GM19463 (cell line): ENCODE data around the gene HOXB13.
"Not testable (repeated sequence)": the region's sequence is repeated elsewhere in the genome, so short reads cannot be mapped to it uniquely, and the experiment has no call there.

Source experiments
- ATAC-seq: cut with Tn5 transposase; IDR thresholded peaks from one replicate; pipeline ENCODE4 v1.9.1; 2021; ENCODE audit warnings: mild to moderate bottlenecking, moderate library complexity; ENCODE audit not compliant: unreplicated experiment

The HOXB13 gene

GRCh38 chr17:48726916-48727286 lies 1.6 kb downstream of the HOXB13 start:
- ATAC-seq, result no peak

DNA sequence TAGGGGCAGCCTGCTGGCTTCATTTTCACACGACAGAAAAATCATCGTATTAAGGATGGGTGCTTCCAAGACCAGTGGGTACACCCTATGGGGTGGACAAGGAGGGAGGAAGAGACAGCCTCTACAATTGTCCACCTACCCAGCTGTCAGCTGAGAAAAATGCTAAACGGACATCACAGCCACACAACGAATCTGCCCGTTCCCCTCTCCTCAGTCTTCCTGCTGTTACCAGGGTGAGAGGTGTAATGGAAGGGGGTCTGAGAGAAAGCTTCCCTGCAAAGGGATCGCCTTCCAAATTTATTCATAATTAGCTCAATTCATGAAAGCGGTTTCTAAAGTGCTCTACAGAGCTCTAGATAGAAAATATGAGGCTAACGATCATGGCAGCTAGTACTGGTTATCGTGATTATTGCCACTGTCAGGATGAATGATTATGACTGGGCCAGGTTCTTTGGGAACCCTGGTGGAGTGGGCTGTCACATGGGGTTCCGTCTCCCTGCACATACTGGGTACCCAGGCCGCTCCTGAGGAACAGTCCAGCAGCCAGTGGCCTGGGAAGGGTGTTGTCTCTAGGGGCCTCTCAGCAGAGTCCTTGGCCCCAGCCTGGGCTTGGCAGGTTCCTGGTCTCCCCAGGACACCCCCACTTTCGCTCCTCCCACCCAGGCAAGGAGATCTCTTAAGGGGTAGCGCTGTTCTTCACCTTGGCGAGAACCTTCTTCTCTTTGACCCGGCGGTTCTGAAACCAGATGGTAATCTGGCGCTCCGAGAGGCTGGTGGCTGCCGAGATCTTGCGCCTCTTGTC lies 2.2 kb downstream of the HOXB13 start:
- ATAC-seq, result no peak

- ATAC-seq, result no peak
Measured at GRCh38 chr17:48725288-48726064, 3.1 kb downstream of the HOXB13 start.

GRCh38 chr17:48725004-48725287 lies 3.6 kb downstream of the HOXB13 start:
- no peak for ATAC-seq

DNA sequence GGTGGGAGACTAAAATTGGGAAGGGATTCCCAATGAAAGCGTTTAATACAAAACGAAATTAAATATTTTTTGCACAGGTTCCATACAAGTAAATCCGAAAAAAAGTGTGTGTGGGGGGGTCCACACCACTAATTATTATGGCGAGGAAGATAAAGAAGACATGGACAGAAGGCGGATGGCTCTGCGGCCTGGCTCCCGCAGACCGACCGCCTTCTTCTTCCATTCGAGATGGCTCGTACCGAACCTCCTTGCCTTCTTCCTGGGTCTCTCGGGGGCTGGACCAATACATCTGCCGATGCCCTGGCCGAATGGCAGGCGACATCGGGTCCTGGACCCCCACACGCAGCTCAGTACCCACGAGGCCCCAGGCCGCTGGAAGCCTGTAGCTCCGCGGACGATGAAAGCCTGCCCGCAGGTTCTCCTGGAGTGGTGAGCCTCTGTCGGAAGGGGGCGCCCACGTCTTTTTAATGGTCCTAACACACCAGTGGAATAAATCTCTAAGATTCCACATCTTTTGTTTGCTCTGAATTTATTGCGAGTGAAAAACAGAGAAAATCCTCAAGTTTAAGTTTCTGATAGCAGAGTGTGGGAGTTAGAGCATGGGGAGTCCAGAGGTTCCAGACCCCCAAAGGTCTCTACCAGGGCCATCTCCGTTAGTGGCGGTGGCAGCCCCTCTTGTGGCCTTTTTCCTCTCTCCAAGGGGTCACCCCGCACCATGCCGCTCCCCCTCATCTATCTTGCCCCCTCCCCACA lies 4.1 kb downstream of the HOXB13 start:
- no peak for ATAC-seq

GRCh38 chr17:48723423-48724250 lies 4.9 kb downstream of the HOXB13 start:
- ATAC-seq, result no peak

DNA sequence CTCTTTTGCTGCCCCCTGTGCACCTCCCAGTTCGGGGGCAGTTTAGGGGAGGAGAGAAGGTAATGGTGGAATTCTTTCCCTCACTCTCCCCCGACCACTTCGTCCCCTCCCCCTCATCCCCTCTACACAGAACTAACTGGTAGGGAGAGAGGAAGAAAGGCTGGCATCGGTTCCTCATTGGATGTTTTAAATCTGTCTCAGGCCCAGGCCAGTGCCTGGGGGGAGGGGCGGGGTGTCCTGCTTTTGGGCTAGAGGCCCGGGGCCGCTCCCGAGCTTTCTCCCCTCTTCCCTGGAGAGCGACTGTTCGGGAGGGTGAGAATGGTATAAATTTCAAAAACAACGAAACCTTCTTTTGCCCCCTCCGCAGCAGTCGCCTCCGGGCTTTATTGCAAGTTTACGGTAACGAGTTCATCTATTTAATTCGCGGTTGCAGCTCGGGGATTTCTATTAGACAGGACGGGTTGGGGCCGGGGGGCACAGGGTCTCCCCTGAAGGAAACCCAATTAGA lies 5.6 kb downstream of the HOXB13 start, which contains the start of gene PRAC2:
Gene PRAC2 (plus strand): TSS at position 271 of the 508 bp plus-strand sequence. CDS start 1,226 bp downstream, outside the sequence.
- no peak for ATAC-seq

DNA sequence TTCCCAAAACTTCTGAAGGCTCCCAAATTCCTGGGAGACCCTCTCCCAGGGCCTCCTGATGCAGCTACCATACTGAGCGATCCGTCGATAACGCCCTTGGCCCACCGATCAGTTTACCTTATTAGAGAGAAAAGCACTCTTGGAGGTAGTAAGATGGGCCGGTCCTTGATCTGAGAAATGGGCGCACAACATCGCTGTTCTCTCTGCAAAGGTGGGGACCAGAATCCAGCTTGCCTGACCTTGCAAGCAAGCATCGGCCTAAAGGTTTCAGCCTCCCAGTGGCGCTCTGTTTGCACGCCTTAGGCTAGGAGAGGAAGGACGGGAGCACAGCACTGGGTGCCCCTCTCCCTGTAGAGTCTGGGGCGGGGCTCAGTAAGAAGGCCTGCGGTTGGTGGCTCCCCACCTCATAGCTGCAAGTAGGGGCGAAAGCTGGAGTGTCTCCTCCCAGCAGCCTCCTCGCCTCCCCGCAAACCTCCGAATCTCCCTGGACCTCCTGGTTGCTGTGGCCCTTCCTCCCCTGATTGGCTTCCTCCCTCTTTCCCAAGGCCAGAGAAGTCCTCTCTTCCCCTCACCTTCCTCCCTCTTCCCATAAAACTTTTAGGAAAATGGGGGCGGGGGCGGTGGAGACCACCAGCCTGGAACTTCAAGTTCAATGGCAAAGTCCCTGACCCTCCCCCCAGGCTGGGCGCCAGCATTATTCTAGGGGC lies 6.2 kb downstream of the HOXB13 start, which contains the start of gene PRAC1:
Gene PRAC1 (minus strand): TSS at position 318 of the 707 bp plus-strand sequence. CDS start 126 bp downstream, at position 192.
- no peak for ATAC-seq

GRCh38 chr17:48721009-48721402 lies 7.5 kb downstream of the HOXB13 start:
- no peak for ATAC-seq

GRCh38 chr17:48720266-48721008 lies 8.1 kb downstream of the HOXB13 start:
- no peak for ATAC-seq

DNA sequence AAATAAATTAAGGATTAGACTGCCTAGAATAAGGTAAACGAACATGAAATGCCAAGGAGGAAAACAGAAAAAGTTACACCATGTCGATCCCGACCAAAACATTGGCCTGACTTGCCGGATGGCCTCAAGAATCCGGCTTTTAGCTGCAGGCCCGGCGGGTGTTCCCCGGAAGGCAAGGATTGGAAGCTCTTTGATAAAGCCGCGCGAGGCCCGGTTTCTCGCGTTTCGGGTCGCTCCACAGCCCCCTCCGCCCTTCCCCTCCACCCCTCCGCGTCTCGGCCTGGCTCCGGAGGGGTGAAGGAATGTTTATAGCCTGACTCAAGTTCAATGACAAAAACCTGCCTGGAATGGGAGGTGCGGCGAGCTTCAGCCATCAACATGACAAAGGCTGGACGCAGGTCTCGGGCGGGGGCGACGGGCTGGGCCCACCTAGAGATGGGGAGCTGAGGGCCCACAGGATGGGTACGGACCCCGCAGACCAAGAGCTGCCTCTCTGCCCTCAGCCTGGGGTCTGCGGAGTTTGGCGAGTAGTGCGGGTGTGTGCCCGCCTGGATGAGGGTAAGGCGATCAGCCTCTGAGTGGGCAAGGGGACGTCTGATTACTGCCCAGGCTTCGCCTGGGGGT lies 8.8 kb downstream of the HOXB13 start:
- no peak for ATAC-seq

DNA sequence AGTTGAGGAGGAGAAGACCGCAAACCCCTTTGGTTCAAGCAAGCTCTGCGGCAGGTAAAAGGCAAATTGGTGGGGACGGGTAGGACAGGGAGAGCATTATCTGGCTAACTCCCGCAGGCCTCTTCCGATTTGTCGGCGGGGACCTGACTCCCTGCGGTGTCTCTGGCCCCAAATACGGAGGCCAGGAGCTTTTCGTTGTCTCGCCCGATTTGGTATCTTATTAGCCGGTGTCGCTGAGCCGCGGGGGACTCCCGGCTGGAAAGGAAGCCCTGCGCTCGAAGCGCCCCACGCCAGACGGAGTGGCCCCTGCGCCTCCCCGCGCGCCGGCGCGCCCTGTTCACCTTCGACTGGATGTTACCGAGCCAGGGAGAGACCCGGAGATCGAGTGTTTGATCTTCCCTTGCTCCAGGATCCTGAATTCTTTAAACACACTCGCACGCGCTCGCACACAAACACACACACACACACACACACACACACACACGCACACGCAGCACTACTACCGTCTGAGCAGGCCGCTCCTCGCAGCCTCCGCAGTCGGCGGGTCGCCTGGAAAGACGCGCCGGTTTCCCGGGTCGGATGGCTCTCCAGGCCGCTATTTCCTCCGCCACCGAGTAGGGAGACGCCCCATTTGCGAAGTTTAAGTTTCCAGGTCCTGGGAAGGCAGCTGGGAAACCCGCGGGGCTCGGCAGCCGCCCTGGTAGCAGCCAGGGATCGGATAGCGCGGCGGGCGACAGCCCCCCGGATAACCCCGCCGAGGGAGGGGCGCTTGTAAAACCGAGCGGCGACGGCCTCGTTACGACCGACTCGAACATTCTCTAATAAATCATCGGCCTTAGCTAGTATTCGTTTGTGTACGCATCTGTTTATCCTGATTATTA lies 9.5 kb downstream of the HOXB13 start:
- ATAC-seq, result no peak

DNA sequence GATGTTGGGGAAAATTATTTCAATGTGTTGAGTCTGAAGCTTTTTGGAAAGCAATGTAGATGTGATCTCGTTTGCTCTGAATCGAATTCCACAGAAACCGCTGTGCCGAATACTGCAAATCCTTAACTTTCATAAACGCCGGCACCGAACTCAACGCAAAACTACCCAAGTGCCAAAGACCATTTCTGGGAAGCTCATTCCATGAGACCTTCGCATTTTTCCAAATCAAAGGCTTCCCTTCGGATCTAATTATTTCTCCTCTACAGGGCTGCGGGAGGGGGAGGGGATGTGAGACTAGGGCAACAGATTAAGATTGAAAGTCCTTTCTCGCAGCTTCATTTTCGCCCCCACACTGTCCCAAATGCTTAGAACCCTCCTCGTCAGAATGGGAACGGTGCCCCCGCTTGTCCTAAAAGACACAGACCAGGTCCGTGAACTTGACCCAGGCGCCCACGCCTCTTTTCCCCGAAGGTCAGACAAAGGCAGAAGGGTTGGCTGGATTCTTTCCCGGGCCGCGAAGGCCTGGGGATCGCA lies 10.3 kb downstream of the HOXB13 start:
- no peak for ATAC-seq

DNA sequence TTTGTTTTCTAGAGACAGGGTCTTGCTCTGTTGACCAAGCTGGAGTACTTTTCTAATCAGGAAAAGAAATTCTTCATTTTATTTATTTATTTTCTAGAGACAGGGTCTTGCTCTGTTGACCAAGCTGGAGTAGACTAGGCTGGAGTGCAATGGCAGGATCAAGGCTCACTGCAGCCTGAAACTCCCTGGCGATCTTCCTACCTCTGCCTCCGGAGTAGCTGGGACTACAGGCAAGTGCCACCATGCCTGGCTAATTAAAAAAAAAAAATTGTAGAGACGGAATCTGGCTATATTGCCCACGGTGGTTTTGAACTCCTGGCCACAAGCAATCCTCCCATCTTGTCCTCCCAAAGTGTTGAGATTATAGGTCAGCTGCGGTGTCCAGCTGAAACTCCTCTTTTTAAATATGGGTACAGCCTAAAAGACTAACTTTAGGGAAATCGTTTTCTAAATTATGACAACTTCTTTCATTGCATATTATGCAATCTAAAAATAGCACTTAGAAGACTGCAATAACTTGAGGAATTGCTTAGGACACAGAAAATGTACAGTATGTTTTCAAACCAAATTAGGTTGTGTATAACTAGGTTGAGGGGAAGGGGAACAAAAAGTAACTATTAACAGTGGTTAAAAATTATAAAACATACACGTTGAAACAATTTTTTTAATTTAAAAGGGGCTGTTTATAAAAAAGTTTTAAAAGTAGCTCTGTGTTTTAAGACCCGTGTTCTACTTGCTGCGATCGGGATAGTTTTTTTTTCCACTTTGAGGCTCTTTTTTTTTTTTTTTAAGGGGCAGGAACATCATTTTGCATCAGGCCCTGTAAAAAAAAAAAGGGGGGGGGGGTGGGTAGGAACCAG lies 11.0 kb downstream of the HOXB13 start:
- ATAC-seq, result no peak

- not testable (repeated sequence) for ATAC-seq
Measured at GRCh38 chr17:48716549-48716948, 12.0 kb downstream of the HOXB13 start.
